HEK293T (cell line): ENCODE data around the gene SAXO1.

Experiments
- BHLHE40 ChIP-seq: fragments of 450-650 bp; IDR thresholded peaks from 2 replicates; pipeline ENCODE4 v1.6.1; 2016; ENCODE audit warnings: mild to moderate bottlenecking, moderate library complexity, borderline replicate concordance
- FOXA1 ChIP-seq: fragments of 450-650 bp; IDR thresholded peaks from 2 replicates; pipeline ENCODE4 v1.6.1; 2016; ENCODE audit warnings: mild to moderate bottlenecking
- FOXM1 ChIP-seq: fragments of 450-650 bp; IDR thresholded peaks from 2 replicates; pipeline ENCODE4 v1.6.1; 2017; ENCODE audit warnings: mild to moderate bottlenecking, borderline replicate concordance
- HDGF ChIP-seq: fragments of 450-650 bp; IDR thresholded peaks from 2 replicates; pipeline ENCODE4 v1.6.1; 2017; ENCODE audit warnings: antibody characterized with exemption, borderline replicate concordance
- LEF1 ChIP-seq: fragments of 450-650 bp; IDR thresholded peaks from 2 replicates; pipeline ENCODE4 v1.6.1; 2017; ENCODE audit warnings: mild to moderate bottlenecking, borderline replicate concordance
- PKNOX1 ChIP-seq: fragments of 450-650 bp; IDR thresholded peaks from 2 replicates; pipeline ENCODE4 v1.6.1; 2016
- SP1 ChIP-seq: fragments of 450-650 bp; IDR thresholded peaks from 2 replicates; pipeline ENCODE4 v1.6.1; 2017
- TARDBP ChIP-seq: fragments of 450-650 bp; IDR thresholded peaks from 2 replicates; pipeline ENCODE4 v1.6.1; 2016
- ZNF384 ChIP-seq: fragments of 450-650 bp; IDR thresholded peaks from 2 replicates; pipeline ENCODE4 v1.6.1; 2016

DNA sequence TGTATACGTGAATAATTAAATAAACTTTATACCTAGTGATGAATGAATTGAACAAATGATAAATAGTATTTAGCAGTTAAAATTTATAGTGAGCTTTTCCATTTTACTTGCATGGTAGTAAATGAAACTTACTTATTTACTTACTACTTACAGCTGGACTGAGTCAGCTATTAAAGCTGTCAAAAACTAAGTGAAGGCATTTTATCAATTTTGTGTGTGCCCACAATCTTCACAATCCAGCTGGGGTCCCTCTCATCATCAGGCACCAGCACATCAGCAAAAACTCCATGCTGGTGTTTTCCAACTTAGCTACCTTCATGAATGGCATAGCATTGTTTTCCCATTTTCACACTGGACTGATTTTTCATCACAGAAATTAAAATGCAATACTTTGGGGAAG is 81.1 kb downstream of the SAXO1 start:
- TF ChIP-seq SP1 = no peak
- TF ChIP-seq FOXA1 = no peak
- no peak for TF ChIP-seq PKNOX1
- no peak for TF ChIP-seq TARDBP
- no peak for TF ChIP-seq FOXM1
- no peak for TF ChIP-seq BHLHE40
- no peak for TF ChIP-seq LEF1
- TF ChIP-seq ZNF384 = no peak
- TF ChIP-seq HDGF = no peak
